GM12801 (cell line): ENCODE results near the gene AQP1.

Source experiments
- TF ChIP-seq, protein P1 (sequence below): IDR thresholded peaks from one replicate; pipeline ENCODE4 v1.5.1; 2011; ENCODE audit warnings: control low read depth; ENCODE audit not compliant: insufficient read length; ENCODE audit errors: extremely low read depth

AQP1 gene

GRCh38 chr7:30867483-30867882 is 44.2 kb upstream of the AQP1 start:
- TF ChIP-seq, protein P1, sequence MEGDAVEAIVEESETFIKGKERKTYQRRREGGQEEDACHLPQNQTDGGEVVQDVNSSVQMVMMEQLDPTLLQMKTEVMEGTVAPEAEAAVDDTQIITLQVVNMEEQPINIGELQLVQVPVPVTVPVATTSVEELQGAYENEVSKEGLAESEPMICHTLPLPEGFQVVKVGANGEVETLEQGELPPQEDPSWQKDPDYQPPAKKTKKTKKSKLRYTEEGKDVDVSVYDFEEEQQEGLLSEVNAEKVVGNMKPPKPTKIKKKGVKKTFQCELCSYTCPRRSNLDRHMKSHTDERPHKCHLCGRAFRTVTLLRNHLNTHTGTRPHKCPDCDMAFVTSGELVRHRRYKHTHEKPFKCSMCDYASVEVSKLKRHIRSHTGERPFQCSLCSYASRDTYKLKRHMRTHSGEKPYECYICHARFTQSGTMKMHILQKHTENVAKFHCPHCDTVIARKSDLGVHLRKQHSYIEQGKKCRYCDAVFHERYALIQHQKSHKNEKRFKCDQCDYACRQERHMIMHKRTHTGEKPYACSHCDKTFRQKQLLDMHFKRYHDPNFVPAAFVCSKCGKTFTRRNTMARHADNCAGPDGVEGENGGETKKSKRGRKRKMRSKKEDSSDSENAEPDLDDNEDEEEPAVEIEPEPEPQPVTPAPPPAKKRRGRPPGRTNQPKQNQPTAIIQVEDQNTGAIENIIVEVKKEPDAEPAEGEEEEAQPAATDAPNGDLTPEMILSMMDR: no peak

- TF ChIP-seq, protein P1: no peak
Measured at GRCh38 chr7:30869794-30870611, 41.6 kb upstream of the AQP1 start.

GRCh38 chr7:30870821-30871518 is 40.7 kb upstream of the AQP1 start:
- TF ChIP-seq, protein P1: no peak

DNA sequence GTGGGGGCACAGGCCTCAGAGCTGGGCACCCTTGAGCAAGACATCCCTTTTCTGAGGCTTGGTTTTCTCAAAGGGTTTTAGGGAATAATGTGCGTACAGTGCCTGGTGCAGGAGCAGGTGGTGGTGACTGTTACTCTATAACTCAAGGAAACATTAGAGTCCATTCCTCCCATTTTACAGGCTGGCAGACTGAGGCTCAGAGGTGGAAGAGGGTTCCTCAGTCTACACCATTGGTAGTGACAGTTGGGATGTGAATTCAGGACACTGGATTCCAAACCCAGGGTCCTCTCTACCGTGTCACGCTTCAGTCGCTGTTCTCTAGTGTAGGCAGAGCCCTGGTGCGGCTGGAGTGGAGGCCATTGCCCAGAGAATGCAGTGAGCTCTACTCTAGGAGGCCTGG is 40.0 kb upstream of the AQP1 start:
- TF ChIP-seq, protein P1: no peak

DNA sequence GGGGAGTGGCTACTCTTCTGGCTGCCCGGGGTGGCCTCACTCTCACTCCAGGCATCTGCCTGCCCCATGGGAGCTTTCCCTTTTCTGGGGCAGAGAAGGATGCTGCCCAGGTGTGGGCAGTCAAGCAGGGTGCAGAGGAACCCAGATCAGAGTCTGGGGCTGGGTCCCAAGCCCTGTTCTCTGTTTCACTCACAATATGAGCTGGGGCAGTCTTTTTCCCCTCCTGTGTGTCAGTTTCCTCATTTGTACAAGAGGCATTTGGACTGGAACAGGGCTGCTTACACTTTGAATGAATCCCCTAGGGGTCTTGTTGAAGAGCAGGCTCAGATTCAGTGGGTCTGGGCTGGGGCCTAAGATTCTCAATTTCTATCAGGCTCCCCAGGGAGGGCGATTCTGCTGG is 38.4 kb upstream of the AQP1 start:
- TF ChIP-seq, protein P1: no peak

GRCh38 chr7:30873656-30874055 is 38.0 kb upstream of the AQP1 start:
- TF ChIP-seq, protein P1: no peak

GRCh38 chr7:30874656-30875302 is 36.9 kb upstream of the AQP1 start:
- TF ChIP-seq, protein P1: no peak
